SKM-1 treated with dmso at 0.1 percent for 144 hours (cell line): ENCODE results near the gene INHBB.

Experiments
- DNase-seq: peaks from one replicate; lab custom pipeline; 2025; ENCODE audit not compliant: unreplicated experiment; lab: John Stamatoyannopoulos, UW

INHBB gene

DNA sequence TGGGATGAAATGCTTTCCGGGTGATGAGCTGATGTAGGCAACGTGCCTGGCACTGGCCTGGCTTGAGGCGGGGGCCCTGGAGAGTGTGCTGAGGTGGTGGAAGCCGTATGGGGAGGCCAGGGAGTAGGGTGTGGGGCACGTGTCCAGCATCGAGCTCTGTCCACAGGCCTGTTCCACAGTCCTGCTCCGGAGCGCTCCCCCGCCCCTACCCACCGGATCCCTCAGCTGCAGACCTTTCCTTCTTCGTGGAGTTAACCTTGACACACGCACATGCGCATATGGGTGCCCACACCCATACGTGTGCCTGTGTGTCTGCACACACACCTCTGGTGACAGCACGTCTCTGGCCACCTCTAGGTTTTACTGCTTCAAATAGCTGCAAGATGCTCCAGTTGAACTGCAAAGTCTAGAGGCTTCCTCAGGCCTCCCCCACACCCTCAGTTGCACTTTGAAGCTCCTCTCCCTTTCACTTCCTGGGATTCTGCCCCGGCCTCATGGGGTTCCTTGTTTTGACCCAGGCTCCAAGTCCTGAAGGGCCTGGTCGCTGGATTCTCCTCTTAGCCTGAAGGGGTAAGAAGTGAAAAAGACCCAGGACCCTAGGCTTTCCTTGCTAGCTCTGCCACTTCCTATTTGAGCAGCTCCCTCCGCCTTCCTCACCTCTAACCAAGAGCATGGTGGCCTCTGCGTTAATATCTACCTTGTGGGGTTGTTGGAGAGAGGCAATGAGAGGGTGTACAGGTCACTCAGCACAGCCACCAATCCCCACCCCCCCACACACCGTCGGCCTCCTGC is 49.5 kb downstream of the INHBB start:
- DNase-seq: no peak

DNA sequence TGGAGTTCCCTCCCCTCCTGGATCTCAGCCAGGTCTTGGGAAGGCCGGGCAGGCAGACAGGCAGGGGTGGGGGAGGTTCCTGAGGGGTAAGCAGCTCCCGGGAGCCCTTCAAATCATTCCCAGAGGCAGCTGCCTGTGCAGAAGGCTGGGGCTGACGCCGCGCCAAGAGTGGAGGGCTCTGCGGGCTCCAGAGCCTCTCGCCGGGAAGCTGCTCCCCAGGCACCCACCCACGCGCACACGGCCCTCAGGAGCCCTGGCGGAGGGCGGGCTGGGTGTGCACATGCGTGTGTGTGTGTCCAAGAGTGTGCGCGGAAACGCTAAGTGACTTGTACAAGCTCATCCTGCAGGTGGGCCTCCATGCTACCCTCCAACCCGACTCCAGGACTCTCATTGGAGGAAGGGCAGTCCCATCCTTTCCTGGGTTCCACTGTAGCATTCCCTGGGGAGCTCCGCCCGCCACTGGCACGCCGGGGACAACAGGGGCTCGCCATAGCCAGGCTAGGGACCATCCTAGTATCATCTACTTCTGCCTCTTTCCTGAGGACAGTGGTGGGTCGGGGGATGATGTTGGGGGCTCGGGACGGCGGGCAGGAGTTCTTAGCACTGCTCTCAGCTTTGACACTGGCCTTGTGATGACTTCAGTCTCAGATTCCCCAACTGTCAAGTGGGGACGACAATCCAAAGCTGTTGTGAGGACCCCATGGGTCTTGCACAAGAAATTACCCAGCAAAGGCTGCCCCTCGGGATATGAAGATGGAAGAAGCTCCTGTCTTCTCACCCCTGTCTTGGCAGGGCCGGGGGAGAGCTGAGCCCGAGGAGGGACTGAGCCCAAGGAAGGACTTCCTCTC is 50.3 kb downstream of the INHBB start:
- DNase-seq: no peak

DNA sequence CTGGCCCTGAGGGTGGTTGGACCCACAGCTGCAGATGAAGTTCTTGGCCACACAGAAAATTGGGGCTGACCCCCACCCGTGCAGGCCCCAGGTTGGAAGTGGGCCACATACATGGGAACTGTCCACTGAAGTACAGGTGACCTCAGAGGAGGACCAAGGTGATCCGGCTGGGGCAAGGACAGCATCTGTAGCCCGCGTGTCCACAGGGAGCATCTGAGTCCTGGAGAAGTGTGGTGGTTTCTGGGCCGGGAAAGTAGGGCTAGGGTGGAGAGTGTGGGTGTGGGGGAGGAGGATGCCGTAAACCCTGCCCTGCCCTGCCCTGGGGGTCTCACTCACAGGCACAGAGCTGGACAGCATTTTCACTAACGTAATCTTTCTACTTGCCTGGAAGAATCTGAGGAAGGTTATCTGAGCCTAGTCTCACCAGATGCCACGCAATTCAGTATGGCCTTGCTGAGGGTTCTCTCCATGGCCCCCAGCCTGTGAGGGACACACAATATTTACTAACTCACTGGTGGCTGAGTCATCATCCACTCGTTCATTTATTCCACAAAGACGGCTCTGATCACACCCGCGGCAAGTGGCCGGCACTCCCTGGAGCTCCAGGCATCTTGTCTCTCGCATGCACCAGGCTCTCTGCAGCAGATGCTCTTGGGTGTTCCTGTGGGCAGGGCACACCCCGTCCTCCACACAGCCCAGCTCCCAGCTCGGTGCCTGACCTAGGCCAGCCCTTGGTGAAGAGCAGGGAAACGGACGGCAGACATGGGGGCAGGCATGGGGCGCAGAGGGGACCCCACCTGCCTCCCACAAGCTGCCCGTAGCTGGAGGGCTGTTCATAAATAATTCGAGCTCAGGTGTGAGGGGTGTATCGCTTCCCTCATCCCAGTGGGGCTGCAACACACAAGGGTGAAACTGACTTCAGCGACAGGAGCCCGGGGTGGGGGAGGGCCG is 51.2 kb downstream of the INHBB start:
- DNase-seq: no peak

DNA sequence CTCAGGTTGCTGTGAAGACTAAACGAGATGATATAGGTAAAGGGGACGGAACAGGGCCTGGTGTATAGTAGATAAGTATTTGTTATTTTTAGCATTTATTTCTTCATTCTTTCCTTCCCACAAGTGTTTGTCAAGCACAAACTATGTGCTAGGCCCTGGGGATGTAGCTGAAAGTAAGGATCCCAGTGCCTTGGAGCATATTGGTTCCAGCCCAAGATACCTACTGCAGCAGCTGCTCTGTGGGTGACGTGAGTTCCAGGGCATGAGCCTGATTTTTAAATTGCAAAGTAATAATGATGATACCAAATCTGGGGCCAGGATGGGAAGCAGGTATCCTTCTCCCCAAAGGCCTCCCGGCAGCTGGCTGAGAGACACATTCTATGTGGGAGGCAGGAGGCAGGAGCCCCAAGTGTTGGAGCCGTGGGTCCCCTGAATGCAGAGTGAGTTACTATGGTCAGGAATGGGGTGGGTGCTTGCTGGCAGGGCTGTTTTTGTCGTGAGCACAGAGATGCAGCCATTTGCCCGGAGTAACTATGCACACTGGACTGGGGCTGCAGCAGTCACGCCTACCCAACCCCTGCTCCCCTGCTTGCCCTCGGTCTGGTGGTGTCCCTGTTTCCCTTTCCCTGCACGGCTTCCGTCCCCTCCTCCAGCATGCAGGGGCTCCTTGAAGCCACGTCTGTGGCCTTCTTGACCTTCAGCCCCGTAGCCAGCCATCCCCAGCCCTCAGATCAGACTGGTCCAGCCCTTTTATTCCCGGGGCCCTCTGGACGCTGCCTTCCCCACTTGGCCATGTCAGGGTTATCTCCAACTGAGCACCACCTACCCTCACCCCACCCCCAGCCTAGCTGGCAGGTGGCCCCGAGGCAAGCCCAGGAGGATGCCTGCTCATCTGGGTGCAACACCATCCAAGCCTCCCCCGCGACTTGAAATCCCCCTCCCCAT is 52.4 kb downstream of the INHBB start:
- no peak for DNase-seq

DNA sequence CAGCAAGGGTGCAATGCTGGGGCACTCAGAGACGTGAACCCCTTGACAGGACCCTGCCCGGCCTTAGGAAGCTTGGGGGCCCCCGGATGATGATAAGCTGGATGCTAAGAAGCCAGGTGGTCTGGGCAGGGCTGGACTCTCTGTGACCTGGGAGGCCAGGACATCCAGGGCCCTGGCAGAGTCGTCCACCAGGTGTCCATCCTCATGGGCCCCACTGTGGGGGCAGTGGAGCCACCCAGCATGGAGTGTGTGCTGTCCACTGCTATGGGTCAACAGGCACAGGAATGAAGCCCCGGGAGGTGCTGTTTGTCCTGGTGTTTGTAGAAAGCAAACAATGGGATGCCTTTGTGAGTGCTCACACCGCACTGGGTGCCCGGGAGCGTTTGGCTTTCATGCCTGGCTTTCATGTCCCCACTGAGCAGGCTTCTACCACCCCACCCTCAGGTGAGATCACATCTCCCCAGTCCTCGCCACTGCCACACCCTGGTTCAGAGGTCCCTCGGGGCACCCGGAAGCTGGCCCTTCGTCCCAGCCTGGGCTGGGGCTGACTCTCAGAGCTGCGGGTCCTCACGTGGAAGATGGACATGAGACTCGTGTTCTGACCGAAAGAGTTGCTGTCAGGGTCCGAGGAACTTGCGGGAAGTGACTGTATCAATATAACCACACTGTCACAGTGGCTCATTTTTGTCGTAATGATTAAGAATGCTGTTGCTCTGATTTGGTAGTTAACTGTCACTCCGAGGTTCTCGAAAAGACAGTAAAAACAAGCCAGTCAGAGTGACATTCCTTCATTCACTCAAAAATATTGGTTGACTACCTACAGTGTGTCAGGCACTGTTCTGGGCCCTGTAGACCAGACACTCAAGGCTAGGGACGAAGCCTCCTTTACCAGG is 53.3 kb downstream of the INHBB start:
- DNase-seq: no peak

DNA sequence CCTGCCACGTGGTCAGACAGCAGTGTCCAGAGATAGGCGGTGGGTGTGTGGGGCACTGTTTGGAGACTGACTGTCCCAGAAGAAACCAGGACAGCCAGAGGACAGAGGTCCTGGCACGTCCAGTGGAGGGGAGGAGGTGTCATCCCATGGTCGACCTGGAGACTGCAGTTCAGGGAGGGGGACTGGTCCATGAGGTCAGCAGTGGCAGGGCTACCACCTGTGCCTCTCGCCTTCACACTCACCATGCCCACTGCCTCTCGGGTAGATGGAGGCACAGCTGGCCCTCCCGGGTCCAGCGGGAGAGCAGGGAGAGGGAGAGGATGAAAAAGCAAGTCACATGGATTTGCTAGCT is 53.9 kb downstream of the INHBB start:
- DNase-seq: no peak

DNA sequence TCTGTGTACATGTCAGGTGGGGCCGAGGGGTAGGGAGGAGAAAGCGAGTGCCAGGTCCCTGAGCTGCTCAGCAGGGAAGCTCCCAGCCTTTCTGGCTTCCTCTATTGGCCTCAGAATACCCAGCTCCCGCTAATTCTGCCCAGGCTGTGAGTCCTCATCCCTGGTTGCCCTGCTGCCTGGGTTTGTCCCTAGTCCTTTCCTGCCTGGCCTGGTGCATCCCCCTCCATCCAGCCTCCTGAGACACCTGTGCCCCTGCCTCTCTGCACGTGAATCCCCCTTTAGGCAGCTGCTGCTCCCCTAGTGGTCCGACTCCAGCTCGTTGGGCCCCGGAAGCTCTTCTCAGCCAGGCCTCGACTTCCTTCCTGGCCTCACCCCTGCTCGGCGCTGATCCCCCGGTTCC is 54.6 kb downstream of the INHBB start:
- DNase-seq: no peak
